GM18508 (cell line): ENCODE results near the gene SIGLEC12.
"Not testable (repeated sequence)": the region's sequence is repeated elsewhere in the genome, so short reads cannot be mapped to it uniquely, and the experiment has no call there.

Experiments used
- ATAC-seq: cut with Tn5 transposase; IDR thresholded peaks from one replicate; pipeline ENCODE4 v1.9.1; 2021; ENCODE audit warnings: moderate number of reproducible peaks; ENCODE audit not compliant: insufficient read depth, unreplicated experiment

The SIGLEC12 gene

DNA sequence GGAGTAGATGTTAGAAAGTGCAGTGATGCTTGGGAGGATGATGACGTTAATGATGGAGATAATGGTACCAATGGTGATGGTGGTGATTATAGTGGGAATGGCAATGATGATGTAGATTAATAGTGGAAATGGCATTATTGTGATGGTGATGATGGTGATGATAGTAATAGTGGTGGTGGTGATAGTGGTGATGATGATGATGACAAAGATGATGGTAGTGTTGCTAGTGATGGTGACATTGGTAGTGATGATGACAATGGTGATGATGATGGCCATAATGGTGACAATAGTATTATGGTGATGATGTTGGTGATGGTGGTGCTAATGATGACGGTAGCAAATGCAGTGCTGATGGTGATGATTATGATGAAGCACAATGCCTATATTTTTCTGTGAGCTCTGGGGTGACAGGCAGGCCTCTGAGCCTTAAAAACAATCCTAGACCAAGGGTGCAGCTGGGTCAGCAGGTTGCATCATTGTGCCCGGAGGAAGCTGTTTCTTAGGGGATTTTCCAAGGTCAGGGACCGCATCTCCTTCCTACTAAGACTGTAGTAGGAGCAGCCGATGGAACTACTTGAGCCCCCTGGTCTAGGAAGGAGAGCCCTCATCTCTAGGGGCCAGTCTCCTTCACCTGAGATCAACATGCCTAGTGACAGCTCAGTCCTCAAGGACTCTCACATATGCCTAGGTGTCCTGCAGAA lies 15.5 kb downstream of the SIGLEC12 start:
- ATAC-seq, result no peak

- no peak for ATAC-seq
Measured at GRCh38 chr19:51480590-51480989, 21.0 kb downstream of the SIGLEC12 start.

GRCh38 chr19:51479531-51480331 lies 21.9 kb downstream of the SIGLEC12 start:
- no peak for ATAC-seq

DNA sequence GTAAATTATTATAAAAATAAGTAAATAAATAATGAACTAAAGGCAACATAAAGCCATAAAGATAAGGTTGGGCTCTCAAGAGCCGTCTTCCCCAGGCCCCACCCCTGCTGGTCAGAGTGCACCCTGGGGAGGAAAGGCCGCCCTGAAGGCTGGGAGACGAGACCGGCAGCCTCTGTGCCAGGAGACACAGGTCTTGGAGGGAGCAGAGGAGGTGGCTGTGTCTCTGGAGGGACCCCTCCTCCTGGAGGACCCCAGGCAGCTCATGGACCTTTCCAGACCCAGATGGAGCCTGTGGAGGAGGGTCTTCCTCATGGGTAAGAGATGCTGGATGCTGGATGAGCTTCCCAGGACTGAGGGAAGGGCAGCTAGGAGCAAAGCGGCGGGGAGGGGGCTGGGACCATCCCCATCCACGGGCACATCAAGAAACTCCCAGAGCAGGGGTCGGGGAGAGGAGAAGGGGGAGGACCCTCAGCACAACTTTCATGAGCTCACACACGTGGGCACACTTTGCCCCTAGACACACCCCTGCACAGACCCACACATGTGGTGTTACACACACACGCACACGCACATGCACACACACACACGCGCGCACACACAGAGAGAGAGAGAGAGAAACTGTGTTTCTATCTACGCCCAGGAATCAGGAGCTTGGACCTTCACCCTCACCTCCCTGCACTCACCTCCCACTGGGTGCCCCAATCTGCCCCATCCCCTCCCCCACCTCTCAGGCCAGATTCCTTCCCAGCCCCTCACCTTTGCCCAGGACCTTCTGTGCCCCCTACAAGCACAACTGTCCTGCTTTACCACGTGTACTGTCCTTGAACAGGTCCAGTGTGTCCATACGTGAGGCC lies 23.0 kb downstream of the SIGLEC12 start, which contains the start of gene CEACAM18:
CEACAM18 (plus strand) TSS at position 159 of the 854 bp plus-strand sequence.
- no peak for ATAC-seq

DNA sequence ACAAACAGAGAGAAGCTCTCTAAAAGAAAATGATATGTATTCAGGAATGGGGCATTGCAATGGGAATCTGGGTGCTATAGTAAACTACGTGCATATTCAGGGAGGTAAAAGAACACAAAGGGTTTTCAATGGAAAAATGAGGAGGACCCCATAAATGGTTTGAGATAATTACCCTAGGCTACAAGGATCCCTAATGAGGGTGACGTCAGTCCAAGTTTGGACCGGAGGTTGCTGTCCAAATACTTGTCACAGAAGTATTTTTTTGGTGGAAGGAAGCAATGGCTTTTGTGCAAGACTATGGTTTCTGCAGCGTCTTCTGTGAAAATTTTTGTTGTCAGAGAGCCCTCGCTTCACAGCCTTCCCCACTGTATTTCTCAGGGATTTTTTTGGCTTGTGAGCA lies 24.3 kb downstream of the SIGLEC12 start:
- ATAC-seq, result no peak

DNA sequence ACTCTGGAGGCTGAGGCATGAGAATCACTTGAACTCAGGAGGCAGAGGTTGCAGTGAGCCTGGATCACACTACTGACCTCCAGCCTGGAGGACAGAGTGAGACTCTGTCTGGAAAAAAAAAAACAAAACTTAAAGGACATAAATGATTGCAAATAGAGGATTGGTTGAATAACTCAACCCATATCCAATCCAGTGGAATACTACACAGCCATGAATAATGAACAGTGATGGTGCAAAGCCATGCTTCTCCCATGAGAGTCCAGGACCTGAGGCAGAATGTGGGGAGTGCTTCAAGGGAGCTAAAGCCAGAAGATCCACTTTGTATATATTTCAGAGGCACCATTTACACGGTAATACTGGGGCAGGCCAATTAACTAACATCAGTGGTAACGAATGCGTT lies 25.4 kb downstream of the SIGLEC12 start:
- ATAC-seq, result no peak

DNA sequence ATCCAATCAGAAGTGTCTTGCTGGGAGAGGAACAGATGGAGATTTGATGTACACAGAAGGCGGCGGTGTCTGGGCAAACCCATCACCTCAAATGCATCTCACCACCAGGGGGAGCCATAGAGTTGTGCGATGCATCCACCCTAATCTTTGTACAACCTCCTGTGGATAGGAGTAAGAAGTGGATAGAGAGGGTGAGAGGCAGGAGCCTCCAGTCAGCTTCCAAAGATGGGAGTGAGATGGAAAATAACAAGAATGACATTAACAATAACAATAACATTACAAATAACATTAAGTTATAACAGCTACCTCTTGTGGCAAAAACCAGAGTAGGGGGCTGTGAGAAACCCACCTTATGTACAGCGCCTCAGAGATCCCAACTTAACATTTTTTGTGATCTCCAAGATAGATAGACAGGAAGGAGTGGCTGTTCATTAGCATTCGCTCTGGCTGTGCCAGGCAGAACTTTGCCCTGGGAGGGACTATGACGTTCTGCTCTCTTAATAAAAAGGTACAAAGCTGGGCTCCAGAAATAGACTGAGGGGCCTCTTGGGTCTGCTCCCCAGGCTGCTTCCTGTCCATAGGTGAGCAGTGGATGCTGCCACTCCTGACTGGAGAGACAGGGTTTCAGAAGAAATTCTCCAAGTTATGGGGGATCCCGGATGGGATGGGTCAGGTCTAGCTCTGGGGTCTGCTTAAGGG lies 28.4 kb downstream of the SIGLEC12 start:
- no peak for ATAC-seq

GRCh38 chr19:51472607-51473006 lies 29.0 kb downstream of the SIGLEC12 start:
- no peak for ATAC-seq

DNA sequence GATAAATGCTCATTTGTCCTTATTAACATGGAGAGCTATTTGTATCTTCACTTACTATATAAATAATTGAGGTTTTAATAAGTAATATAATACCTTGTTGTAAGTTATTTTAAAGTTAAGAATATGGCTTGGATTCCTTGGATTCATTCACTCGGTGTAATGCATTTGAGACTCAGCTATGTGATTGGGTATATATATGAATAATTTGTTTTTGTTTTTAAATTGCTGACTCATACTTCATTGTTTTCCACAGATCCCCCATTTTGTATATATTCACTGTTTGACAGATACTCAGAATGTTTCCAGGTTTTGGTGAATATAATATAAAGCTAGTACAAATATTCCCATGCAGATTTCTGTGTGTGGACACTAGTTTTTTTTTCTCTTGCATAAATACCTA lies 30.1 kb downstream of the SIGLEC12 start:
- ATAC-seq, result no peak

DNA sequence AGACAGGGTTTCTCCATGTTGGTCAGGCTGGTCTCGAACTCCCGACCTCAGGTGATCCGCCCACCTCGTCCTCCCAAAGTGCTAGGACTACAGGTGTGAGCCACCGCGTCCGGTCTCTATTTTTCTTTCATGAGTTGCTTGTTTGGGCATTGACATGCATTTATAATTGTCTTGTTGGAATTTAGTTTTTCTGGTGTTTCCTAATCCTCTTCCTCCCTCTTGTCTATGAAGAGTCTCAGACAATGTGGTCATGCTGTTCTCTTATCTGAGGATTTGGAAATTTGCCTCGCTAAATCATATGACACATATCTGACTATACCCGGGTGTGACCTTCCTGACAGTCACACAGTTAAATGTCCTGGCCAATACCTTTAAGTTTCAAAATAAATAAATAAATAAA lies 30.6 kb downstream of the SIGLEC12 start:
- no peak for ATAC-seq

DNA sequence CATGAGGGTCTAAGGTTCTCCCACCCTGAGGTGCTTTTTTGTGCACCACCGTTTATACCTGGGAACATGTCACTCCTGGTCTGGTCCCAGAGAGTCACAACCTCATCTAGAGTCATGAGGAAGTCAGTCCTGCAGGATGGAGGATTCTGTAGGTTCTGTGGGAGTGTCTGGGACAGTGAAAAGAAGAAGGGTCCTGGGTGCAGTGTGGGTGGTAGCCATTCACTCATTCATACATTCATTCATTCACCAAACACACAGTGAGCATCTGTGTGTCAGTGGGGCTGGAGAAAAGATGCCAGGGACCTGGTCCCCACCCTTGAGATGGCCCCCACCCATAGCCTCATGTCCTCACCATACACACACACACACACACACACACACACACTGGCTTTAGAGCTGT lies 32.0 kb downstream of the SIGLEC12 start:
- ATAC-seq, result no peak

GRCh38 chr19:51469162-51469561 lies 32.4 kb downstream of the SIGLEC12 start:
- no peak for ATAC-seq

DNA sequence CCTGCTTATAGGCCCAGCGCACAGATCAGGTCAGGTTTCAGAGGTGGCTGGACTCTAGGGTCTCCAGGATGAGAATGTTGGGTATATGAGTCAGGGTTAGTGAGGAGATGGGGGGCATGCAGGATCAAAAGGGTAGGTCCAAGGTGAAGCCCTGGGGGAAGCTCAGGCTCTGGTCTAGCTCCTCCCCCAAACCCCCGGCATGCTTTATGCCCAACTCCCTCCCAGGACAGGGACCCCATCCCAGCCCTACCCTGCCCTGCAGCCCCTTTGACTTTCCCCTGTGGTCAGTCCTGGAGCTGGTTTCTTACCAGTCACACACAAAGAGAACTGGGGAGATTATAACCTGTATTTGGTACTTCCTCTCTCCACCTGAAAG lies 33.1 kb downstream of the SIGLEC12 start:
- no peak for ATAC-seq

- ATAC-seq, result no peak
Measured at GRCh38 chr19:51467864-51468544, 33.6 kb downstream of the SIGLEC12 start.

DNA sequence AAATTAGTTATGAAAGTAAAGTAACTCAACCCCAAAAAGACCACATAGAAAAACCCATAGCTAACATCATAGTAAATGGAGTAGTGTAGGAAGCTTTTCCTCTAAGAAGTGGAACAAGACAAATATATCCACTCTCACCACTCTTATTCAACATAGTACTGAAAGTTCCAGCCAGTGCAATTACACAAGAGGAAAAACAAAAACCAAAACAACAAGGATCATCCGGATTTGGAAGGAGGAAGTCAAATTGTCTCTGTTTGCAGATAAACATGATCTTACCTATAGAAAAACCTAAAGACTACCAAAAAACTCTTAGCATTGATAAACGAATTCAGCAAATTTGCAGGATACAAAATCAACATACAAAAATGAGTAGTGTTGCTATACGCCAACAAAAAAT lies 34.9 kb downstream of the SIGLEC12 start:
- no peak for ATAC-seq

- not testable (repeated sequence) for ATAC-seq
Measured at GRCh38 chr19:51463976-51464581, 37.5 kb downstream of the SIGLEC12 start.

DNA sequence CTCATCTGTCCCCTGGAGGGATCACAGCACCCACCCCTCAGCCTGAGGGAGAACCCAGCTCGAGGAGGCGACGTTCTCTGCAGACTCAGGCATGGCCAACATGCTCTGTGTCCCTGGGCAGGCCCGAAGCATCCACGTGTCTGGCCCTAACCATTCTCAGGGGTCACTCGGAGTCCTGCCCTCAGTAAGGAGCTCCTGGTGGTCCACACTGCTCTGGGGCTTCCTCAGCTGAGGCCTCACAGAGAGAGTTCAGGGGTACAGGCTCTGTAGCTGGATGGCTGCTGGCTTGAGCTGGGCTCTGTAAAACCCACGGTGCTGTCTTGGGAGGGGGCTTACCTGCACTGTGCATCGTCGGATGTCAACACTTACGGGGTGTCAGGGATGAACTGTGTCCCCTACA lies 38.9 kb downstream of the SIGLEC12 start:
- ATAC-seq, result no peak

GRCh38 chr19:51462276-51462675 lies 39.3 kb downstream of the SIGLEC12 start:
- no peak for ATAC-seq

DNA sequence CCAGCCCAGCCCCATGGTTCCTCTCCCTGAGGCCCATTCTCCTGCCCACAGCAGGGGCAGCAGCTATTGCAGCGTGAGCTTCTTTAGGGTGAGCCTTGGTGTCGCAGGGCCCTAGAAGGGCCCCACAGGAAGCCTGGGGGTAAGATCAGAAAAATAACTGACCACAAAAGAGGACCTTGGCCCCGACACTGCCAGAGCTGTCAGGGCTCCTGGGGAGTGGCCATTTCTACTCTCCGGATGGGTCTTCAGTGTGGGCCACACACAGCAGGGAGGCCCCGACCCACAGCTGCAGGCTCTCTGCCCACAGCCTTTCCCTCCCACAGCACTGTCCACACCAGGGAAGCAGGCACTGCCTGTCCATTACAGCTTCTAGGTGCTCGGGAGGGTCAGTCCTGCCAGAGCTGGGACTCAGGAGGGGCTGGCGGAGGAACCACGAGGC lies 39.9 kb downstream of the SIGLEC12 start:
- no peak for ATAC-seq
